Right lobe of liver (tissue), 4 donors: ENCODE results near the gene ATOH8.

Source experiments
- POLR2A ChIP-seq: fragments of 450-650 bp; IDR thresholded peaks from one replicate; pipeline ENCODE4 v1.6.1; 2017; ENCODE audit warnings: antibody characterized with exemption, mild to moderate bottlenecking
- TF ChIP-seq, protein P1 (sequence below), 4 donors: fragments of 200-600 bp in 3 of 4; fragments of 450-650 bp in 1 of 4; IDR thresholded peaks; one replicate each; pipeline versions ENCODE4 v1.5.1 to v1.8.0; 2016 to 2022; ENCODE audit warnings: antibody characterized with exemption in 4 of 4, mild to moderate bottlenecking in 2 of 4
- donor health status: DM: no; HTN: no; CAD: no.
- donor health status: DM: no; HTN: no; CAD: no.
- donor health status: DM: no; HTN: yes; CAD: no.

DNA sequence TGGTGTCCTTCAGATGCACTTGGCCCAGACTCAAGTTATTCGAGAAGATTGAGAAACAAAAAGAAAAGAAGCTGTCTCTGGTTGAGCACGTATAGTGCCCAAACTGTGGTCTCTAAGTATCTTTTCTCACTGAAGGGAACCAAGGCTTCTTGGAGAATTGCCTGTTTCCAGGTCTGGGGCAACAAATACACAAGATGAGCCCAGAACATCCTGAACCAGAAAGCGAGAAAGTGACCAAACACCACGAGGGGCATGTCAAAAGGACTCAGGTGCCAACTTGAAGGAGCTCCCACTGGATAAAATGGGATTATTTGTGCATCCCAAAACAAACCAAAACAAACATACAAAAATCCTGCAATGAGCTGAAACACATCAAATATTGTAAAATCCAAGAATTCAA, 13.6 kb upstream of the ATOH8 start:
- no peak for TF ChIP-seq POLR2A
- TF ChIP-seq, protein P1, sequence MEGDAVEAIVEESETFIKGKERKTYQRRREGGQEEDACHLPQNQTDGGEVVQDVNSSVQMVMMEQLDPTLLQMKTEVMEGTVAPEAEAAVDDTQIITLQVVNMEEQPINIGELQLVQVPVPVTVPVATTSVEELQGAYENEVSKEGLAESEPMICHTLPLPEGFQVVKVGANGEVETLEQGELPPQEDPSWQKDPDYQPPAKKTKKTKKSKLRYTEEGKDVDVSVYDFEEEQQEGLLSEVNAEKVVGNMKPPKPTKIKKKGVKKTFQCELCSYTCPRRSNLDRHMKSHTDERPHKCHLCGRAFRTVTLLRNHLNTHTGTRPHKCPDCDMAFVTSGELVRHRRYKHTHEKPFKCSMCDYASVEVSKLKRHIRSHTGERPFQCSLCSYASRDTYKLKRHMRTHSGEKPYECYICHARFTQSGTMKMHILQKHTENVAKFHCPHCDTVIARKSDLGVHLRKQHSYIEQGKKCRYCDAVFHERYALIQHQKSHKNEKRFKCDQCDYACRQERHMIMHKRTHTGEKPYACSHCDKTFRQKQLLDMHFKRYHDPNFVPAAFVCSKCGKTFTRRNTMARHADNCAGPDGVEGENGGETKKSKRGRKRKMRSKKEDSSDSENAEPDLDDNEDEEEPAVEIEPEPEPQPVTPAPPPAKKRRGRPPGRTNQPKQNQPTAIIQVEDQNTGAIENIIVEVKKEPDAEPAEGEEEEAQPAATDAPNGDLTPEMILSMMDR (IDR thresholded peaks at IDR 0.05): no peak
